PC-9 (cell line): Measurements from ENCODE around the gene GPR146.
"Not testable (repeated sequence)": the region's sequence is repeated elsewhere in the genome, so short reads cannot be mapped to it uniquely, and the experiment has no call there.

Experiments
- CTCF ChIP-seq: fragments of 200-600 bp; sonication (generic); conservative IDR thresholded peaks from 2 replicates; pipeline ENCODE4 v1.6.1; 2017; ENCODE audit warnings: mixed run types, antibody characterized with exemption, mild to moderate bottlenecking, moderate library complexity
- EZH2 ChIP-seq: fragments of 200-600 bp; sonication (generic); IDR thresholded peaks from 2 replicates; pipeline ENCODE4 v1.8.0; 2017; ENCODE audit warnings: antibody characterized with exemption, low read depth

GRCh38 chr7:1002026-1002425, 42.3 kb upstream of the GPR146 start:
- not testable (repeated sequence) for TF ChIP-seq CTCF, EZH2
